Psoas muscle (tissue), 8 donors: Measurements from ENCODE around the gene BIRC3. TPM values are rescaled to one million over a fixed set of nuclear protein-coding genes. Genes with fewer than 3 reads are reported as not detected.

Source experiments
- ATAC-seq, 4 donors: fragments of 200-7000 bp; cut with Tn5 transposase; one replicate each; pipeline ENCODE4 v1.9.1; 2020; ENCODE audit warnings: moderate library complexity in 3 of 4, mild to moderate bottlenecking in 2 of 4
- DNase-seq, 2 donors: peaks; one replicate each; pipeline ENCODE4 v3.0.0-alpha.2; 2020
- H3K27ac ChIP-seq: fragments of 200-600 bp; one replicate; pipeline ENCODE4 v1.8.0; 2022
- H3K27me3 ChIP-seq, 3 donors: fragments of 200-600 bp in 1 of 3; one replicate each; pipeline versions ENCODE4 v1.6.1 to v1.8.0; 2013 to 2022; ENCODE audit warnings: low read length in 2 of 3, mild to moderate bottlenecking in 2 of 3, moderate library complexity in 1 of 3; ENCODE audit not compliant: insufficient read depth in 3 of 3
- H3K36me3 ChIP-seq, 2 donors: fragments of 200-600 bp in 1 of 2; one replicate each; pipeline versions ENCODE4 v1.6.1 to v1.8.0; 2013 to 2022; ENCODE audit warnings: low read depth in 1 of 2, mild to moderate bottlenecking in 1 of 2, moderate library complexity in 1 of 2; ENCODE audit not compliant: insufficient read depth in 1 of 2
- H3K4me1 ChIP-seq: fragments of 200-600 bp; one replicate; pipeline ENCODE4 v1.8.0; 2022
- H3K4me3 ChIP-seq: fragments of 200-600 bp; one replicate; pipeline ENCODE4 v1.8.0; 2022; ENCODE audit warnings: mild to moderate bottlenecking
- H3K9me3 ChIP-seq: fragments of 200-600 bp; one replicate; pipeline ENCODE4 v1.8.0; 2022
- CTCF ChIP-seq: fragments of 200-600 bp; IDR thresholded peaks from one replicate; pipeline ENCODE4 v1.8.0; 2022; ENCODE audit warnings: antibody characterized with exemption
- WGBS, 3 donors: extraction: QIAGEN DNeasy Blood & Tissue Kit; methylation state at CpG; one replicate each; pipeline versions ENCODE4 v1.1.6 to v1.1.7; 2013; 5-methylcytosine and 5-hydroxymethylcytosine counted together
- intact Hi-C, 2 donors: fragments of 100-400 bp; cut with DNase I; formaldehyde crosslinking; loops; one replicate each; pipeline versions ENCODE4 v1.11.0 to v1.14.2; 2022
- polyA plus RNA-seq, 3 donors: library from polyadenylated mRNA; stranded (reverse); fragments of 200-250 nt; gene quantifications; one replicate each; pipeline ENCODE4 v1.2.3, GENCODE V29; 2013
- total RNA-seq, 4 donors: library from RNA; stranded (reverse); fragmentation: NEBNext Ultra II Directional in 2 of 4; extraction: Animal tissue kit (Norgen Biotek cat#: 25700) in 2 of 4; gene quantifications; one replicate each; pipeline versions ENCODE4 v1.2.1 to v1.2.4, GENCODE V29; 2021 to 2023
- donor health status: healthy with polysubstance abuse.
- donor health status: DM: no; HTN: no; CAD: no; lungs with moderate emphysema.
- donor health status: Bipolar disorder and iron deficiency.
- donor health status: healthy.
- donor health status: DM: yes; HTN: yes; CAD: no.
- donor health status: DM: no; HTN: no; CAD: no.
- donor health status: DM: no; HTN: no; CAD: no.
- donor health status: DM: yes; HTN: yes; CAD: no.

The BIRC3 gene
- total and polyA plus RNA-seq, 7 donors, result 0.97 to 3.8 (median 2.3) TPM

GRCh38 chr11:102385085-102386007 is 68.1 kb downstream of the BIRC3 start:
- Histone ChIP-seq H3K4me3 (no peak overlapping the region), H3K9me3 (no peaks in the 10 kb centered on the region), H3K36me3 (peaks cover 4 to 79% of the 10 kb centered on the region in 2 donors), H3K4me1 (no peaks in the 10 kb centered on the region), H3K27me3 (no peaks in the 10 kb centered on the region), H3K27ac (no peak overlapping the region)
- no peak for TF ChIP-seq CTCF
- DNase-seq (no peak), ATAC-seq (no peak)
- intact Hi-C loops, result no loop called here
- 77 to 82% (median 77%) methylated on average over 5 of the region's 5 CpGs for WGBS, 3 donors

GRCh38 chr11:102386136-102386734 is 69.0 kb downstream of the BIRC3 start:
- DNase-seq (no peak), ATAC-seq (no peak)
- H3K4me3 ChIP-seq, result no peak overlapping the region
- no peaks in the 10 kb centered on the region for H3K9me3 ChIP-seq
- no peaks in the 10 kb centered on the region for H3K27me3 ChIP-seq
- H3K27ac ChIP-seq, result no peak overlapping the region
- TF ChIP-seq CTCF, result no peak
- 91 to 97% (median 97%) methylated on average over 2 of the region's 2 CpGs for WGBS, 3 donors
- H3K4me1 ChIP-seq, result no peaks in the 10 kb centered on the region
- intact Hi-C loops, result no loop called here
- peaks cover 4 to 70% of the 10 kb centered on the region in 2 donors for H3K36me3 ChIP-seq

- no peak overlapping the region for H3K4me3 ChIP-seq
- H3K4me1 ChIP-seq, result no peaks in the 10 kb centered on the region
- H3K36me3 ChIP-seq, result peaks cover 4 to 67% of the 10 kb centered on the region in 2 donors
- WGBS, 3 donors, result 86 to 91% (median 86%) methylated on average over 8 of the region's 8 CpGs
- intact Hi-C loops, result no loop called here
- ATAC-seq (no peak), DNase-seq (no peak)
- TF ChIP-seq CTCF, result no peak
- H3K27me3 ChIP-seq, result no peaks in the 10 kb centered on the region
- H3K9me3 ChIP-seq, result no peaks in the 10 kb centered on the region
- no peak overlapping the region for H3K27ac ChIP-seq
Observed at GRCh38 chr11:102387043-102387781, 69.9 kb downstream of the BIRC3 start.

Other genes with a start within 250 kb of the BIRC3 start
- 100 to 1,000 TPM in 2 of 4 donors, 10 to 100 TPM in 2; 28.6 to 124 (median 82.3) TPM for gene YAP1, start 207.0 kb upstream of the BIRC3 start, total RNA-seq
- 10 to 100 TPM; 11.5 to 42.3 (median 32.1) TPM for gene YAP1, start 207.0 kb upstream of the BIRC3 start, polyA plus RNA-seq
- 10 to 100 TPM; 26.6 to 30.3 (median 29.6) TPM for gene BIRC2, start 29.7 kb downstream of the BIRC3 start, total RNA-seq
- 10 to 100 TPM; 22.5 to 55.1 (median 35.1) TPM for gene BIRC2, start 29.7 kb downstream of the BIRC3 start, polyA plus RNA-seq
- 10 to 100 TPM; 16.9 to 42.6 (median 34.3) TPM for gene TMEM123, start 135.3 kb downstream of the BIRC3 start, total RNA-seq
- 10 to 100 TPM; 10.8 to 13.1 (median 12.6) TPM for gene TMEM123, start 135.3 kb downstream of the BIRC3 start, polyA plus RNA-seq
- not detected for gene MMP7, start 213.3 kb downstream of the BIRC3 start, total RNA-seq
- gene MMP7, start 213.3 kb downstream of the BIRC3 start, polyA plus RNA-seq, result under 1 TPM in 1 of 3 donors, not detected in 2; 0.31 TPM